Myocyte (in vitro differentiated cells): ENCODE results near the gene SYNPO. TPM values are rescaled to one million over a fixed set of nuclear protein-coding genes. Genes with fewer than 3 reads are reported as not detected.

Experiments
- DNase-seq: peaks from one replicate; pipeline ENCODE4 v3.0.0-alpha.2; 2012; ENCODE audit warnings: low read depth
- total RNA-seq: library from RNA; depleted of rRNA; stranded (reverse); fragments of >200 nt; gene quantifications from 2 replicates; pipeline ENCODE4 v1.2.3, GENCODE V29; 2014

Gene SYNPO
- total RNA-seq, 1 donor from 2014 or later, result 8.1 TPM

GRCh38 chr5:150606476-150606875 lies 34.0 kb upstream of the SYNPO start:
- DNase-seq, result no peak

GRCh38 chr5:150607105-150607504 lies 33.4 kb upstream of the SYNPO start:
- DNase-seq, result no peak

DNA sequence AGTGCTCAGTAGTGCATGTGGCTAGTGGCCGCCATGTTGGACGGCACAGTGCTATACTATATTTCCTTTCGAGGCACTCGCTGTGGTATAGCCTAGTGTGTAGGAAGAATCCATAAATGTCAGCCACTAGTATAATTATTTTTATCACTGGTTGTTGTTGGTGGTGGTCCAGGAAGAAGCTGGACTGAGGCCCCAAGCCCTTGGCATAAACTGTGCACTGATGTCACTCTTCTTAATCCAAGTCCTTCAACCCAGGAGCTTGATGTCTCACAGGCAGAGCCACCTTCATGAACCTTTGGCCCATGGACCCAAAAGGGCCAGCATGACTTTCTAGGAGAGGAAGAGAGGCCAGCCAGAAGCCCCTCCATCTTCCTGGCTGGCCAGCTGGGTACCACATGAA lies 32.5 kb upstream of the SYNPO start:
- DNase-seq, result no peak

GRCh38 chr5:150608991-150609390 lies 31.5 kb upstream of the SYNPO start:
- peak; percentile 77 for DNase-seq

DNA sequence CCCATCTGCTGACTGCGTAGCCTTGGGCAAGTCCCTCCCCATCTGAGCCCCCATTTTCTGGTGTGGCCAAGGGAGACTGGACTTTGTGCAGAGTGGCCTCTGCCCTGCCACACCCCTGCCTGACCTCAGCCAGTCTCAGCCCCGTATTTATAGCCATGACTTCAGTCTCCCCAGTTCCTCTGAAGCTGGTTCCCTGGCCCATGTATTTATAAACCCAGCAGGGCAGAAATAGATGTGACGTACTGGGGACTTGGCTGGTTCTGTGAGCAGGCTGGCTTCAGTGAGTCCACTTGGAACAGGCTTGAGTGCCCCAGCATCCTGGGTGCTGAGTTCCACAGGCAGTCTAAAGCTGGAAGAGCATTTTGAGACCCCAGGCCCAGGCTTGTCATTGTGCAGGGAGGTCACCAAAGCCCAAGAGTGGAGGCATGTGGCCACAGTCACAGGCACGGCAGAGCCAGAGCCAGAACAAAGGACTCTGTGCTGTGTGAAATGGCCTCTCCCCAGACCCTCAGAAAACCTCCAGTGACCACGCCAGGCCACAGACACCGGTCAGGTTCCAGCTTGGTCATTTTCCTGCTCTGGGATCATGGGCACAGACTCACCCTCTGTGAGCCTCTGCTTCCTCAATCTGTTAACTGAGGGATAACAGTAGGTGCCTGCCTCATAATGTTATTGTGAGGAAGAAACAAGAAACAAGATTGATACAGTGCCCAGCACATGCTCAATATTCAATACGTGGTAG lies 30.4 kb upstream of the SYNPO start:
- DNase-seq, result peak; percentile 97

- no peak for DNase-seq
Observed at GRCh38 chr5:150611026-150611425, 29.4 kb upstream of the SYNPO start.

DNA sequence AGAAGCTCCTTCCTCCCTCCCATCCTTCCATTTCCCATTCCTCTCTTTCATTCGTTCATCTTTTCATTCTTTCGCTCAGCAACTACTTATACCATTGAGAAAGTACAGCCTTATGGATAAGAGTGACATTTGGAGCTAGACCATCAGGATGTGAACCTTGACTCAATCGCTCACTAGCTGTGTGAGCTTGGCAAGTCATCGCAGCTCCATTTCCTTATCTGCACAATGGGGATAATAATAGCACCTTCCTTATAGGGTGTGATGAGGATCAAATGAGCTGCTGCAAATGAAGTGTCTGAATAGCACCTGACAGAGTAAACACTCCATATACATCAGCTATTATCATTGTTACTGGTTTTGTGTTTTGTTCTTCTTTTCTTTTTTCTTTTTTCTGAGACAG lies 28.1 kb upstream of the SYNPO start:
- DNase-seq, result no peak

DNA sequence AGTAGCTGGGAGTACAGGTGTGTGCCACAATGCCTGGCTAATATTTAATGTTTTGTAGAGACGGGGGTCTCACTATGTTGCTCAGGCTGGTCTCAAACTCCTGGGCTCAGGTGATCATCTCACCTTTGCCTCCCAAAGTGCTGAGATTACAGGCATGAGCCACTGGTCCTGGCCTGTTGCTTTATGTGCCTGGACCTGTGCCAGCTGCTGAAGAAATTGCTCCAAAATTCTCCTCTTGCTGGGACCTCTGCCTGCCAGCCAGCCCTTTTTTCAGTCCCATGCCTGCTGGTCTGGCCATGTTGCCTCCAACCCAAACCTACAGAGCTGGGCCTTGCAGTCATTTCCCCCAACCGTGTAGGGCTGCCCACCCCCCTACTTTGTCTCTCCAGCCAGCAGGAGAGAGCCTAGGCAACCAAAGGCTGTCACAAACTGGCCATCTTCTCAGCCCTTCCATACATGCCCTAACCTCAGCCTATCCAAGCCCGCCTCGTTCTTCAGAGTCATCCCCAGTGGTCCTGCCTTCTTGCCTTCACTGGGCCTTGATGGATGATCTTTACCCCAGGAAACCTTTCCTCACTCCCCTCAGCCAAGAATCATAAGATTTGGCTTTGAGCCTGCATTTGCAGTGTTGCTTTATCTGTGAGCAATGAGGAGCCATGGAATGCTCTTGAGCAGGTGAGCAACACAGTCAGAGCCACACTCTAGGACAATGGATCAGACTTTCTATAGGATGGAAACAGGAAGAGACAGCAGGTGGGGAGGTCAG lies 27.4 kb upstream of the SYNPO start:
- DNase-seq, result no peak

GRCh38 chr5:150613991-150614660 lies 26.3 kb upstream of the SYNPO start:
- DNase-seq, result no peak

DNA sequence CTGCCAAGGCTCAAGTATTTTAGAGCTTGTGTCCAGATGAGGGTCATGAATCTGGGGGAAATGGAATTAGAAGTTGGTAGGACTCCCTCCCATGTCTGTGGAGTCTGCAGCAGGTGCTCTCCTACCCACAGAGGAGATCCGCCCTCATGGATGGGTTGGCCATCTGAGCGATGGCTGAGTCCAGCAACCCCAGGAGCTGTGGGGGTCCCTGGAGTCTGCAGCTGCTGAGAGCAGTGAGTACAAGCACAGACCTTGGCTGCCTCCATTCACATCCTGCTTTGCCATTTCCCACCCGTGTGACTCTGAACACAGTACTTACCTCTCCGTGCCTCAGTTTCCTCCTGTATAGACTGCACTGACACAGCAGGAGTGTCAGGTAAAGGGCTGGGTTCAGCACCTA lies 25.8 kb upstream of the SYNPO start:
- no peak for DNase-seq

GRCh38 chr5:150615141-150615699 lies 25.2 kb upstream of the SYNPO start:
- DNase-seq, result no peak

- peak; percentile 59 for DNase-seq
Observed at GRCh38 chr5:150616024-150616470, 24.4 kb upstream of the SYNPO start.

- DNase-seq, result no peak
Observed at GRCh38 chr5:150616506-150616905, 24.0 kb upstream of the SYNPO start.

DNA sequence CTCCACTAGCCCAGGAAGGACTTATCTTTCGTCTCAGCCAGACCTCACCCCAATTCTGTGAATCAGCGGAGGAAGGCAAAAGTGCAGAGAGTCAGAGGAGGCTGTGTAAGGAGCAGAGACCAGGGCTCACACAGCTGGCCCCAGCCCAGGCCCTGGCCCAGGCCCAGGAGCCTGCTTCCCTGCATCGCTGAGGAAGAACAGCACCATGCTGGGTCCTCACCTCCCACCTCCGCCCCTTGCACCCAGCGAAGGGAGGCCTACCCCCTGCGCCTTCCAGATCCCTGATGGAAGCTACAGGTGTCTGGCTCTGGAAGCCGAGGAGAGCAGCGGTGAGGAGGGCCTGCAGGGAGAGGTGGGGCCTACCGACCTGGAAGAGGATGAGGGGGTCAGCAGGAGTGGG lies 22.3 kb upstream of the SYNPO start:
- DNase-seq, result no peak

- DNase-seq, result no peak
Observed at GRCh38 chr5:150618588-150619281, 21.7 kb upstream of the SYNPO start.

DNA sequence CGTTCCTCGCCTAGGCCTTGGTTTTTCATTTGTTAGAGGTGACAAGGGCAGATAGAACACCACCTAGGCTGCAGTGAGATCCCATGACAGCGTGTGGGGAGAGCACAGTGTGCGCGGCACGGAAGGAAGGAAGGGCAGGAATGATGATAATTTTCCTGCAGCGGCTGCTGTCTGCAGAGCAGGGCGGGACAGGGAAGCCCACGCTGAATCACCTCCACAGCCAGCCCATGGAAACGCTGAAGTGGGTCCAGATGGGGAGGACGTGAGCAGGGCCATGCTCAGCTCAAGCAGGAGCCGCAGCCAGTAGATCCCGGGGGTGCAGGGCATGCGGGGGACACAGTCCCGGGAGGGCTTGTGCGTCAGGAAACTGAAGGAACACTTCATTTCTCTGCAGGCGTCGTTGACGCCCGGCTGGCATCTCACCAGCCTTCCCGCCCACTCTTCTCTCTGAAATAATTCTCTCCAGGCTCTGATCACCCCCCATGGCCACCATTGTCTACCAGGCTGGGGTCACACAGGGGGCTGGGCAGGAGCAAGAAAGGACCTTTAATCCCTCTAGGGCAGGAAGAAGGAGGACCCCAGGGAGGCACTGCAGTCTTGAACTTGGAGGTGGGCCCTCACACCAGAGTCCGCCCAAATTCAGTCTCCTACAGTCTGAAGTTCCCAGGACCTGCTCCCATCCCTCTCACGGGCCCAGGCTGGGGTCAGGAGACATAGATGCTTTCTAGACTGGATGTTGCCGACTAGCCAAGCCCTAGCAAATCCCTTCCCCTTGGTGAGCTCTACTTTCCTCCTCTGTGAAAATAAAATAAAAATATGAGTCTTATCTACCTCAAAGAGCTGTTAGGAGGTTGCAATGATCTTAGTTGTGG lies 20.9 kb upstream of the SYNPO start:
- DNase-seq, result no peak

- DNase-seq, result no peak
Observed at GRCh38 chr5:150621301-150621700, 19.2 kb upstream of the SYNPO start.

DNA sequence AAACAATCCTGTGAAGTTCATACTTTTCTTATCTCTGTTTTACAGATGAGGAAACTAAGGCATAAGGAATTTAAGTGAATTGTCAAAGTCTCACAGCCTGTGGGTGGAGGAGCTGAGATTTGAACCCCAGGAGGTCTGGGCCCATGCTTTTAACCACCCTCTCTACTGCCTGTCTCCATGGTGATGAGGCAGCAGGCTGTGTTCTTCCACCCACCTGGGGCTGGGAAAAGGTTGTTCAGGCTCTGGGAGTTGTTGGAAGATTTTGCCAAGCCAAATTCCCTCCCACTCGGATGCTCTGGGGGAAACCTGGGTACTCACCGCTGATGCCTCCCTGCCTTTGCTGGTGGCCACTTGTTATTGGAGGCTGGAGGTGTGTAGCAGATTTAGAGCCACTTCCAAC lies 18.3 kb upstream of the SYNPO start:
- DNase-seq, result no peak

DNA sequence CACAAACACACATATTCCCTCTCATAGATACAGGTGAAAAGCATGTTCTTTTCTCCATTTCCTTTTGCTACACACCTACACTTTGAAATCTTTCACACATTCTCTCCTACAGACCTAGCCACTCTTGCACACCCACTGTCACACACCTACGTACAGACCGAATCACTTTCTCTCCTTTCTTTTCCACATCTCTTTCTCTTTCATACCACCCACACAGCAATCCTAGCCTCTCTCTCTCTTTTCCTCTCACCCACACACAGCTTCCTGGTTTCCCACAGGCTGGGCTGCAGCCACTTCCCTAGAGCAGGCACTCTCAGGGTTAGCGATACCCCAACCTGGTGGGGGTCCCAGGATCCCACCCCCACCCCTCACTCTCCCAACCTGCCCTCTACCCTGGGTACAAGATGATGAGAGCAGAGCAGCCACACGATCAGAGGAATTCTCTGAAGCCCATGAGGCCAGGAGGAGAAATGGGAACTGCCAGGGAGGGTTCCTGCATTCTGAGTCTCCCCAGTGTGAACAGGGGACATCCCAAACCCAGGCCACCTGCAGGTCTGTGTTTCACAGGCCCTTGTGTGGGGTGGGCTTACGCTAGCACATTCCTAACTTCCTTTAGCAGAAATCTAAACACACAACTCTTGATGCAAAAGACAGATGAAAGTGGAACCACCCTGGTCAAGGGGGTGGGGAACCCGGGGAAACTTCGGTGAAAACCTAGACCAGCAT lies 17.1 kb upstream of the SYNPO start:
- DNase-seq, result no peak

- no peak for DNase-seq
Observed at GRCh38 chr5:150623878-150624216, 16.6 kb upstream of the SYNPO start.
